Stimulated activated CD4-positive, alpha-beta T cell treated with anti-CD3 and anti-CD28 coated beads, Interleukin-4, amount 100 ng/mL, for 24 hours (primary cell): ENCODE measurements around the gene GALNS.
"Not testable (repeated sequence)": the region's sequence is repeated elsewhere in the genome, so short reads cannot be mapped to it uniquely, and the experiment has no call there.

Experiments
- DNase-seq: peaks from one replicate; pipeline ENCODE4 v3.0.0-alpha.2; 2020

The GALNS gene

GRCh38 chr16:88834670-88835069 lies 22.1 kb downstream of the GALNS start:
- DNase-seq: no peak

DNA sequence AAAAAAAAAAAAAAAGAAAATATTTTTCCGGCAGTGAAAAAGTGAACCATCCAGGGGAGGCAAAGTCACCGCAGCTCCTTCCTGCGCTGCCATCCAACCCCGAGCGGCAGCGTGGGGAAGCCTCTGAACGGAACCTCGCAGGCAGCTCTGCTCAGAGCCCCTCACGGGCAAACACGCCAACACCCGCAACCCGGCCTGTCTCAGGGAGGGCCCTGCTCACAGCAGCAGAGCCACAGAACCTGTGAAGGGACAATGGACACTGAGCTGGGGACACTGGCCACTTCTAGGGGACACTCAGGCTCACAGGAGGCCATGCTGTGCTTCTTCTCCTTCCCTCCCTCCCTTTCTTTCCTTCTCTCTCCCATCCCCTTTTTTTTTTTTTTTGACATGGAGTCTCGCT lies 23.7 kb downstream of the GALNS start:
- DNase-seq: no peak

DNA sequence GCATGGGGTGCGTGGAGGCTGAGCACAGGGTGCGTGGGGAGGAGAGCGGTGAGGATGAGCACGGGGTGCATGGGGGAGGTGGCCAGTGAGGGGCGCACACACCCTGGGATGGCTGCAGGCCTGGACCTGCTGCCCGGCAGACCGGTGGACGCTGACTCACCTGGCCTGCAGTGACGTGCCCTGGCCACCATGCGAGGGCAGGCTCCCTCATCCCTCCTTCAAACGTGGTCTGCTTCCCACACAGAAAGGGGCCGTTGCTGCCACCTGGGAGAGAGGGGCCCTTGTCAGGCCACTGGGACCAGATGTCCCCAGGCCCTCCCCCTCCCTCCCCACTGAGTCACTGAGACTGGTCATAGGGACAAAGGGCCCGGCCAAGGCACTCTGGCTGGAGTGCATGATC lies 24.9 kb downstream of the GALNS start:
- DNase-seq: no peak

DNA sequence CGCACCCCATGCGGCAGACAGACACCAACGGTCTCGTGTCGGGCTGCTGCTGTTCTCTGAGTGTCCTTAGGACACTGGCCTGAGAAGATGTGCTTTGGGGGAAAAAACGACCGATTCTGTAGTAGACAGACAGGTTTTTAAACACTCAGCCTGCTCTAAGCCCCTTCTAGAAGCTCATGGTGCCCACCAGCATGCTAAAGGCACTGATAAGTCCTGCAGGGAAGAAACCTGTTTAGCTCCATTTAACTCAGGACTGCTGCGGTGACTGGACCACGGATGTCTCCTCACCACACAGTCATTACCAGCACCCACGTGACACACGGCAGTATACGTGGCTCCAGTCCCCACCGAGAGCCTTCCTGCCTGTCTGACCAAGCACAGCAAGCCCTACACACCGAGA lies 26.0 kb downstream of the GALNS start:
- DNase-seq: no peak

DNA sequence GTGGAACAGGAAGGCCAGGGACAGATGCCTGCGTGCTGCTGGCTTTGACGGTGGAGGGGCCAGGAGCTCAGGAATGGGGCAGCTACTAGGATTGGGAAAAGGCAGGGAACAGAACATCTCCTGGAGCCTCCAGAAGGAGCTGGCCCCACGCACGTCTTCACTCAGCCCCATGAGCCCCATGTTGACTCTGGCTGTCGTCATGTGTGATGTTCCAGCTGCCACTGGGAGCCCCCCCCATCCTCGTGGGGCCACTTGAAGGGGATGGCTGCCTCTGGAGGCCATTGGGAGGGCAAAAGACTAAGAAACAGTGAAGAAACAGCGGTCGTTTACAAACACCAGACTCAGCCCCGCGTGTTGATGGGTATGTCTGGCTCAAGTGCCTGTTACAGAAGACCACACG lies 26.5 kb downstream of the GALNS start:
- DNase-seq: no peak

GRCh38 chr16:88828711-88829110 lies 28.0 kb downstream of the GALNS start:
- DNase-seq: no peak

- no peak for DNase-seq
Measured at GRCh38 chr16:88827727-88828126, 29.0 kb downstream of the GALNS start.

DNA sequence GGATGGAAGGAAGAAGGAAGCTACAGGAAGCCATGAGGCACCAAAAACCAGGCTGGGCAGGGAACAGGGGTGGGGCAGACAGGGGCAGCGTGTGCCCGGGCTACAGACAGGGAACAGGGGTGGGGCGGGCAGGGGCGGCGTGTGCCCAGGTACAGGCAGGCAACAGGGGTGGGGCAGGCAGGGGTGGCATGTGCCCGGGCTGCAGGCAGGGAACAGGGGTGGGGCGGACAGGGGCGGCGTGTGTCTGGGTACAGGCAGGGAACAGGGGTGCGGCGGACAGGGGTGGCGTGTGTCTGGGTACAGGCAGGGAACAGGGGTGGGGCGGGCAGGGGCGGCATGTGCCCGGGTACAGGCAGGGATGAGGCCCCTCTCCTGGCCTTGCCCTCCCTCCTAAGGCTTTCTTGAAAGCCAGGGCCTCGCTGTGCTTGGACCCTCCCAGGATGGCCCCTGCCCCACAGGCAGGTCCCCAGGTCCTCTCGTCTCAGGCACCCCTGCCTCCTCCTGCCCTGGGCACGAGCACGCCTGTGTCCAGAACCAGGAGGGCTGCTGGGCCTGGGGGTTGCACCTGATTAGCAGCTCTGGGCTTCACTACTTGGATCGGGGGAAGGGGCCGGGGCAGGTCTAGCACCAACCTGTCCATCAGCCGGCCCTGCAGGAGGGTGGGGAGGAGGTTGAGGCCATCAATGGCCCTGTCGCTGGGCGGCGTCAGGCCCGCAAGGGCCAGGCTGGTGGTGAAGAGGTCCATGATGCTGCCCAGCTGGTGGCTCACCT lies 30.5 kb downstream of the GALNS start:
- no peak for DNase-seq

GRCh38 chr16:88825146-88825545 lies 31.6 kb downstream of the GALNS start:
- no peak for DNase-seq

- DNase-seq: no peak
Measured at GRCh38 chr16:88824256-88825077, 32.3 kb downstream of the GALNS start.

- not testable (repeated sequence) for DNase-seq
Measured at GRCh38 chr16:88823646-88824045, 33.1 kb downstream of the GALNS start.

DNA sequence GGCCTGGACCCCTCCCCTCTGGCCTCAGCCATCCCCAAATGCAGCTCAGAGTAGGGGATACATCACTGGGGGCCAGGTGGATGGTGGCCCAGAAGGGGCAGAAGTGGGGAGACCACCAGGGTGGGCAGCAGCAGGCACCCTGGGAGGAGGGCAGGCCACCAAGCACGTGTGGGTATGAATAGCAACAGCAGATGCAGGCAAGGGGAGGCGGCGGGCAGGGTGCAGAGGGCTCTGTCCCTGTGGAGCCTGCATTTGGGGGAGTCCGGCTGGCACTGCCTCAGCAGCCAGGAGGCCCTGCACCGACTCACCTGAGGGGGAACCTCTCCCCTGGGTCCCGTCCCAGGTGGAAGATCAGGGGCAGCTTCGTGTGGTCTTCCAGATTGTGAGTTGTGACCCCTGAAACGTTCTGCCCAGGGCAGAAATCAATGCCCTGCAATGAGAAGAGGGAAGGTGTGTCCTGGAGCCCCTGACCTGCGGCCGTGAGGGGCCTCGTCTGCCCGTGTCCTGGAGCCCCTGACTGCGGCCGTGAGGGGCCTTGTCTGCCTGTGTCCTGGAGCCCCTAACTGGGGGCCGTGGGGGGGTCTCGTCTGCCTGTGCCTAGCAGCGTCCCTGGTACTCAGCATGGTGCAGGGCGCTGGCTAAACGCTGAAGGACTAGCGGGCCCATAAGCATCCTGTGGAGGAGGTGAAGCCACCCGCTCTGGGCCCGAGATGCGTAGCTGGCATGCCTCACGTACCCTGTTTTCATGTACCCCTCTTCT lies 34.3 kb downstream of the GALNS start:
- no peak for DNase-seq

GRCh38 chr16:88821168-88821850 lies 35.4 kb downstream of the GALNS start:
- DNase-seq: no peak

DNA sequence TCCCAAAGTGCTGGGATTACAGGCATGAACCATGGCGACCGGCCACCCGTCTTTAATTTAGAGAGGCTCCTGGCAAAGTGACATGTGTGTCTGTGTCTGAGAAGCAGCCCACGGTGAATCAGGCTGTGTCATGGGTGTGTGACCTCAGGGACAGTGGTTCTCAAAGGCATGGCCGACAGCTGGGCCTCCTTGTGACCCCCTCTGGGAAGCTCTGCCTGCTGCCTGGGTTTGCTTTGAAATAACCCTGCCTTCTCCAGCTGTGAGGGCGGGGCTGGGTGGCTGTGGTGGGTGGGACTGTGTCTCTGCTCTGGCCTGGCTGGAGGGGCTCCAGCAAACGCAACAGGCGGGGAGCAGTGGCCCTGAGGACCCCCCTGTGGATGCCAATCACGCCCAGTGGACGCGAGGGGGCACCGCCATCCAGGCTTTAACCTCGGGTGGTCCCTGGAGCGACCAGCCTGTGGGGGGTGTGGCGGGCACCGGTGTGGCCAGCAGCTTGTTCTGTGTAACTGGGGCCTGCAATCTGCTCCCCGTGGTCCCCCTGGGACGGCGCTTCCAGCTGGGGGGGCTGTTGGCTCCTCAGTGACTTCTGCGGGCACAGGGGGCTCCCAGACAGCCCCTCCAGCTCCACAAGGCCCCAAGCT lies 36.2 kb downstream of the GALNS start:
- no peak for DNase-seq

DNA sequence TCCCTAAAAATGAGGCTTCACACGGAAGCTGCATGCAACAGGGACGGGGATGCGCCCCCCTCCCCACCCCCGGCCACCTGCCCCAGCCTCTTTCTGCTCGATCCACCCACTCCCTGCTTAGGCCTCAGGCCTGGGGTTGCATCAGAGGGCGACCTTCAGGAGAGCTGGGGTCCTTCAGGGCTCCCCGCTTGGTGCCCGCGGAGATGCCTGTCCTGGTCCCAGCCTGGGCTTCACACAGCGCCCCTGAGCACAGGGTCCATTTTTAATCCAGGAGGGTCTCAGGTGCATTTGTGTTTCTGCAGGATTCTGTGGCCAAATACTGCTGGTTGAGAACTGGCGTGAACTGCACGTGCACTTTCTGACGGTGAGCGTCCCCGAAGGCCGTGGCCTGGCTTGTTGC lies 37.6 kb downstream of the GALNS start:
- DNase-seq: no peak

DNA sequence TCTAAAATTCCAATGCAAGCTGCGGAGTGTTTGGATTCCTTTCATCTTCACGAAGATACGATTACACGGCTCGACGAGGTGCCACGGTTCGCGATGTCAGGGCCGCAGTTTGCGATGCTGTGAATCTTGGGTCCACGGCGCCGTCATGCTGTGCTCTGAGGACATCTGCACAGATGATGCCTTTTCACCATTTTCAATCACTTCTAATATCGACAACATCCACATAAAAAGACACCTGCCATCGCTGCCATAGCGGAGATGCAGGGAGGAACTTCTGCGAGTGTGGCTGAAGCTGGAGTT lies 38.2 kb downstream of the GALNS start:
- no peak for DNase-seq

GRCh38 chr16:88817785-88818574 lies 38.8 kb downstream of the GALNS start:
- DNase-seq: no peak

DNA sequence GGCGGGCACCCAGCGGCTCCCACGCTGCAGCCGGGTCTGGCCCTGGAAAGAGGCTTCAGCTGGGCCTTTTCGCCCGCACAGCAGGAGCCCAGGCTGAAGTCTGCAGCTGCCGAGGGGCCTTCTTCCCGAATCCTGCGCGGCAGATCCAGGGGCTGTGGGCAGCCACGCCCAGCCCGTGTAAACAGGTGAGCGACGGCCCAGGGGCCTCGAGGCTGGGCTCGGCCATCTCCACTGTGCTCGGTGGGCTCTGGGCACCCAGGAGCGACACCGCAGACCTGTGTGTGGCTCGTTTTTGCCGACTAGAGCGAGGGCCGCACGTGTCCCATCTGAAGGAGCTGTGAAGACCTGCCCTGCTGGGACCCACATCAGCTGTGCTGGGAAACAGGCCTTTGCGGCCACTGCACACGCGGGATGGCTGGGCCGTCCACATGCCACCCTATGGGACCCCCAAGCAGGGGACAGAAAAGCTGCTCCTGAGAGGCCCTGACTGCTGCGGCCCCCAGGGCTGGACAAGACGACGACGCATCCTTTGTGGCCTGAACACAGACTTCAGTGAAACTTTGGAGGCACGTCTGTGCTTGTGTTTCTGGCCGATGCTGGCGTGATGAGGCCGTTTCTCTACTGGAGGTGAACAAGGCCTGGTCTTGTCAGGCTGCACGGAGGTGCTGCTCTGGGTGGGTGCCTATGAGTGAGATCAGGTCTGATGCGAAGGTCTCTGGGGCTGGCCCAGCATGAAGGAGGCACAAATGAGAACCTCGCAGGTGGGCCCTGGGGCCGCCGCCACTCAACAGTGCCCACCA lies 39.8 kb downstream of the GALNS start:
- no peak for DNase-seq

DNA sequence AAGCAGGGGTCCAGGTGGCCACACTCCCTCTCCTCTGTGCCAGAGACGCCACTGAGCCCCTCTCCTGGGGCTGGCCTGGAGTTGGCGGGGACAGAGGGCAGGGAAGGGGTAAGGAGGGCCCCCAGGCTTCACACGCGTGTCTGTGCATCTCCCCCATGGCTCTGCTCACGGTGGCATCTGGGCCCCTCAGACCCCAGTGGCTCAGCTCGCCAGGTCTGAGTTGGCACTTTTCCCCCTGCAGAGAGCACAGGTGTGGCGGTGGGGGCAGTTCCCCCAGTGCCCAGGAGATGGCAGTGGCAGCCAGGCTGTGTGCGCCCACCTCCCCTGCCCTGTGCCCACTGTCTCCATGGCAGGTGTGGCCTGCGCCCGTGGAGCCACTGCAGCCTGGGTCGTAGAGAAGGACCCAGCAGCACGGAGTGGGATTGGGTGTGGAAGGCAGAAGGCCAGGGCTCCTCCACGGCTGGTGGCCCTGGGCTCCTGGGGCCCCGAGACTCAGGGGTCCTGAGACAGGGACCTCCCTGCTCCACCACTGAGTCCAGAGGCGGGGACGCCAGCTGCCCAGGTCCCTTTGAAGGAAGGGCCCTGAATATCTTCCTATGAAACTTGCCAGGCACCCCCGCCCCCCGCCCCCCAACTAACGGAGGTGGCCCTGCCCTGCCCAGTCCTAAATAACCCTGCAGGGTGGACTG lies 40.7 kb downstream of the GALNS start:
- DNase-seq: peak; percentile 67

GRCh38 chr16:88815227-88815626 lies 41.5 kb downstream of the GALNS start:
- no peak for DNase-seq
